ENCODE measurements around the gene NEK5. TPM values are rescaled to one million over a fixed set of nuclear protein-coding genes. Genes with fewer than 3 reads are reported as not detected.

Gene NEK5
- total RNA-seq, 1 donor from 2014 or later, result 0.50 TPM

DNA sequence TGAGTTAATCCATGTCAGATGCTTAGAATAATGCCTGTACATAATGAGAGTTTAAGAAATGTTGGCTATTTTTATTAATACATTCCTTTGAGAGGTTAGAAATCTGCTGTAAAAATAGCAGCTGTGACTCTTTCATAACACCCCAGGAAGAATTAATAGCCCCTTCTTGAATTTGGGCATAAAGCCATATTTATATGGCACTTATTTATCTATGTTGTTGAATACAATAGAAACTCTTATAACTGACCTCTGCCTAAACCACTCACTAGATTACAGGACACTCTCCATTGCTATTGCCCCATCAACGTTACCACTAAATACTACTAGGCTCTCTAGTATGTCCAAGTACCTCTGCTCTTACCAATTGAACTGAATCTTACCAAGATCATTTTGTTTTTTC, 16.3 kb downstream of the NEK5 start:
- Histone ChIP-seq H3K27ac (ENCODE audit: low read depth, low read length) (no peak overlapping the region), H3K4me3 (ENCODE audit: insufficient read depth, low read depth, low read length) (no peak overlapping the region), H3K27me3 (ENCODE audit: insufficient read depth, low read length) (peaks cover 4% of the 10 kb centered on the region), H3K79me2 (ENCODE audit: insufficient read depth, low read length) (no peaks in the 10 kb centered on the region), H3K9ac (ENCODE audit: low read length) (no peak overlapping the region), H3K9me3 (ENCODE audit: insufficient read depth, low read depth, low read length) (no peaks in the 10 kb centered on the region), H3K4me1 (ENCODE audit: insufficient read depth, low read length) (no peaks in the 10 kb centered on the region), H2AFZ (ENCODE audit: low read depth, low read length) (no peak overlapping the region), H3K4me2 (ENCODE audit: low read length) (no peak overlapping the region), H4K20me1 (ENCODE audit: insufficient read depth, low read length) (no peaks in the 10 kb centered on the region), H3K36me3 (ENCODE audit: insufficient read depth, low read length) (no peaks in the 10 kb centered on the region)
- peaks cover 6% of the 10 kb centered on the region for H3K27me3 Mint-ChIP-seq (ENCODE audit: low read depth, unreplicated experiment)
- peaks cover 5% of the 10 kb centered on the region for H3K9me3 Mint-ChIP-seq (ENCODE audit: unreplicated experiment)
- H3K27ac Mint-ChIP-seq (ENCODE audit: unreplicated experiment), result no peak overlapping the region
- DNase-seq (ENCODE audit: low read depth), result no peak
- TF ChIP-seq, protein P1, sequence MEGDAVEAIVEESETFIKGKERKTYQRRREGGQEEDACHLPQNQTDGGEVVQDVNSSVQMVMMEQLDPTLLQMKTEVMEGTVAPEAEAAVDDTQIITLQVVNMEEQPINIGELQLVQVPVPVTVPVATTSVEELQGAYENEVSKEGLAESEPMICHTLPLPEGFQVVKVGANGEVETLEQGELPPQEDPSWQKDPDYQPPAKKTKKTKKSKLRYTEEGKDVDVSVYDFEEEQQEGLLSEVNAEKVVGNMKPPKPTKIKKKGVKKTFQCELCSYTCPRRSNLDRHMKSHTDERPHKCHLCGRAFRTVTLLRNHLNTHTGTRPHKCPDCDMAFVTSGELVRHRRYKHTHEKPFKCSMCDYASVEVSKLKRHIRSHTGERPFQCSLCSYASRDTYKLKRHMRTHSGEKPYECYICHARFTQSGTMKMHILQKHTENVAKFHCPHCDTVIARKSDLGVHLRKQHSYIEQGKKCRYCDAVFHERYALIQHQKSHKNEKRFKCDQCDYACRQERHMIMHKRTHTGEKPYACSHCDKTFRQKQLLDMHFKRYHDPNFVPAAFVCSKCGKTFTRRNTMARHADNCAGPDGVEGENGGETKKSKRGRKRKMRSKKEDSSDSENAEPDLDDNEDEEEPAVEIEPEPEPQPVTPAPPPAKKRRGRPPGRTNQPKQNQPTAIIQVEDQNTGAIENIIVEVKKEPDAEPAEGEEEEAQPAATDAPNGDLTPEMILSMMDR (IDR thresholded peaks at IDR 0.05; ENCODE audit: insufficient read depth, low read depth, low read length), result no peak
- TF ChIP-seq EZH2 (IDR thresholded peaks at IDR 0.05; ENCODE audit: insufficient read depth, low read length), result no peak
- no peak for FAIRE-seq
- H3K4me1 Mint-ChIP-seq (ENCODE audit: low read depth, unreplicated experiment), result no peaks in the 10 kb centered on the region
- no peaks in the 10 kb centered on the region for H3K36me3 Mint-ChIP-seq (ENCODE audit: low read depth, unreplicated experiment)
- H3K4me3 Mint-ChIP-seq (ENCODE audit: unreplicated experiment), result no peak overlapping the region

DNA sequence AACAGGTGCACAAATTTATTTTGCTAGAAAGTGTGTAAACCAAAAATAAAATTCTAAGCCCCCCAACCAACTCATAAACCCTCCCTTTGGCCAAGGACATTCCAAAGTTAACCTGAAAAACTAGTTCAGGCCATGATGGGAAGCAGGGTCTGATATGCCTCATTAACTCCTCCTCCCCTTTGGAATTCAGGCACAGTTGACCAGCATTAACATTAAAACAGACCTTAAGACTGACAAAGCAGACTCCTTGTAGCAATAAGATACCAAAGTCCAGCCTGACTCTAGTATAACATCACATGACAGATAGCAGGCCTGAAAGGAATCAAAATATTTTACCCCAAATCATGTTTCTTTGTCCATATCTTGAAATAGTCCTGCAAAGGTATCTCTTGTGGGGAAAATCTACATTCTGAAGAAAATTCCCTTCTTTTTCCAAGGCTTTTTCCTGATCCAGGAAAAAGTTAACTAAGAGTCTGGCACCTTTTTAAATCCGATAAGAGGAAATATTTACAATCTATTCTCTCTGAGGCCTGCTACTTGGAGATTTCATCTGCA, 19.7 kb downstream of the NEK5 start:
- Histone ChIP-seq H3K9me3 (ENCODE audit: insufficient read depth, low read depth, low read length) (no peaks in the 10 kb centered on the region), H4K20me1 (ENCODE audit: insufficient read depth, low read length) (no peaks in the 10 kb centered on the region), H3K4me2 (ENCODE audit: low read length) (no peak overlapping the region), H2AFZ (ENCODE audit: low read depth, low read length) (no peak overlapping the region), H3K27ac (ENCODE audit: low read depth, low read length) (no peak overlapping the region), H3K4me3 (ENCODE audit: insufficient read depth, low read depth, low read length) (no peak overlapping the region), H3K36me3 (ENCODE audit: insufficient read depth, low read length) (no peaks in the 10 kb centered on the region), H3K4me1 (ENCODE audit: insufficient read depth, low read length) (no peaks in the 10 kb centered on the region), H3K27me3 (ENCODE audit: insufficient read depth, low read length) (no peaks in the 10 kb centered on the region), H3K9ac (ENCODE audit: low read length) (no peak overlapping the region), H3K79me2 (ENCODE audit: insufficient read depth, low read length) (no peaks in the 10 kb centered on the region)
- no peaks in the 10 kb centered on the region for H3K36me3 Mint-ChIP-seq (ENCODE audit: low read depth, unreplicated experiment)
- H3K9me3 Mint-ChIP-seq (ENCODE audit: unreplicated experiment), result peaks cover 5% of the 10 kb centered on the region
- no peak for FAIRE-seq
- no peak overlapping the region for H3K27ac Mint-ChIP-seq (ENCODE audit: unreplicated experiment)
- no peaks in the 10 kb centered on the region for H3K4me1 Mint-ChIP-seq (ENCODE audit: low read depth, unreplicated experiment)
- H3K27me3 Mint-ChIP-seq (ENCODE audit: low read depth, unreplicated experiment), result peaks cover under 1% of the 10 kb centered on the region
- no peak overlapping the region for H3K4me3 Mint-ChIP-seq (ENCODE audit: unreplicated experiment)
- TF ChIP-seq EZH2 (IDR thresholded peaks at IDR 0.05; ENCODE audit: insufficient read depth, low read length), result no peak
- TF ChIP-seq, protein P1 (IDR thresholded peaks at IDR 0.05; ENCODE audit: insufficient read depth, low read depth, low read length), result no peak
- no peak for DNase-seq (ENCODE audit: low read depth)

- FAIRE-seq, result no peak
- Mint-ChIP-seq H3K4me3 (ENCODE audit: unreplicated experiment) (no peak overlapping the region), H3K27me3 (ENCODE audit: low read depth, unreplicated experiment) (no peaks in the 10 kb centered on the region), H3K4me1 (ENCODE audit: low read depth, unreplicated experiment) (no peaks in the 10 kb centered on the region), H3K9me3 (ENCODE audit: unreplicated experiment) (peaks cover 5% of the 10 kb centered on the region), H3K27ac (ENCODE audit: unreplicated experiment) (no peak overlapping the region), H3K36me3 (ENCODE audit: low read depth, unreplicated experiment) (no peaks in the 10 kb centered on the region)
- H3K27ac ChIP-seq (ENCODE audit: low read depth, low read length), result no peak overlapping the region
- H4K20me1 ChIP-seq (ENCODE audit: insufficient read depth, low read length), result no peaks in the 10 kb centered on the region
- no peaks in the 10 kb centered on the region for H3K79me2 ChIP-seq (ENCODE audit: insufficient read depth, low read length)
- DNase-seq (ENCODE audit: low read depth), result no peak
- H2AFZ ChIP-seq (ENCODE audit: low read depth, low read length), result no peak overlapping the region
- no peaks in the 10 kb centered on the region for H3K4me1 ChIP-seq (ENCODE audit: insufficient read depth, low read length)
- no peak overlapping the region for H3K4me3 ChIP-seq (ENCODE audit: insufficient read depth, low read depth, low read length)
- H3K36me3 ChIP-seq (ENCODE audit: insufficient read depth, low read length), result no peaks in the 10 kb centered on the region
- H3K9ac ChIP-seq (ENCODE audit: low read length), result no peak overlapping the region
- no peak overlapping the region for H3K4me2 ChIP-seq (ENCODE audit: low read length)
- H3K27me3 ChIP-seq (ENCODE audit: insufficient read depth, low read length), result no peaks in the 10 kb centered on the region
- TF ChIP-seq, protein P1 (IDR thresholded peaks at IDR 0.05; ENCODE audit: insufficient read depth, low read depth, low read length), result no peak
- TF ChIP-seq EZH2 (IDR thresholded peaks at IDR 0.05; ENCODE audit: insufficient read depth, low read length), result no peak
- H3K9me3 ChIP-seq (ENCODE audit: insufficient read depth, low read depth, low read length), result no peaks in the 10 kb centered on the region
Observed at GRCh38 chr13:52105841-52106240, 23.0 kb downstream of the NEK5 start.

Measured in astrocyte (in vitro differentiated cells and primary cell).